GM23338 (cell line): ENCODE results near the gene TM6SF1. TPM values are rescaled to one million over a fixed set of nuclear protein-coding genes. Genes with fewer than 3 reads are reported as not detected.
"Not testable (repeated sequence)": the region's sequence is repeated elsewhere in the genome, so short reads cannot be mapped to it uniquely, and the experiment has no call there.

Source experiments
- ATAC-seq: fragments of 200-7000 bp; cut with Tn5 transposase; 3 replicates; pipeline ENCODE4 v1.9.1; 2020
- DNase-seq: peaks from one replicate; pipeline ENCODE4 v3.0.0-alpha.2; 2015; ENCODE audit warnings: low spot score
- H2AFZ ChIP-seq: fragments of 200-600 bp; sonication (generic); 2 replicates; pipeline ENCODE4 v1.8.0; 2016; ENCODE audit warnings: antibody characterized with exemption, mild to moderate bottlenecking, moderate library complexity
- H3F3A ChIP-seq: fragments of 200-600 bp; sonication (generic); replicated peaks from 2 replicates; pipeline ENCODE4 v1.8.0; 2017; ENCODE audit warnings: antibody characterized with exemption, mixed run types, low read depth
- H3K27ac ChIP-seq: fragments of 200-600 bp; sonication (generic); 2 replicates; pipeline ENCODE4 v1.6.1; 2016; ENCODE audit warnings: low read depth
- H3K27me3 ChIP-seq: fragments of 200-600 bp; sonication (generic); 2 replicates; pipeline ENCODE4 v1.8.0; 2016; ENCODE audit warnings: mild to moderate bottlenecking, mixed run types, moderate library complexity; ENCODE audit not compliant: insufficient read depth
- H3K36me3 ChIP-seq: fragments of 200-600 bp; sonication (generic); 2 replicates; pipeline ENCODE4 v1.8.0; 2016; ENCODE audit warnings: mild to moderate bottlenecking; ENCODE audit not compliant: insufficient read depth
- H3K4me1 ChIP-seq: fragments of 200-600 bp; sonication (generic); 2 replicates; pipeline ENCODE4 v1.8.0; 2016; ENCODE audit warnings: mild to moderate bottlenecking, moderate library complexity; ENCODE audit not compliant: insufficient read depth
- H3K4me2 ChIP-seq: fragments of 200-600 bp; sonication (generic); 2 replicates; pipeline ENCODE4 v1.7.1; 2017; ENCODE audit warnings: mixed run types
- H3K4me3 ChIP-seq: fragments of 200-600 bp; sonication (generic); 2 replicates; pipeline ENCODE4 v1.6.1; 2016; ENCODE audit warnings: mixed run types
- H3K79me2 ChIP-seq: fragments of 200-600 bp; sonication (generic); replicated peaks from 2 replicates; pipeline ENCODE4 v1.8.0; 2017; ENCODE audit warnings: mild to moderate bottlenecking; ENCODE audit not compliant: insufficient read depth
- H3K9me2 ChIP-seq: fragments of 200-600 bp; sonication (generic); 2 replicates; pipeline ENCODE4 v1.8.0; 2017; ENCODE audit not compliant: insufficient read depth
- H4K20me1 ChIP-seq: fragments of 200-600 bp; sonication (generic); replicated peaks from 2 replicates; pipeline ENCODE4 v1.8.0; 2017; ENCODE audit warnings: mild to moderate bottlenecking; ENCODE audit not compliant: insufficient read depth
- H3K27ac Mint-ChIP-seq: 2 replicates; pipeline ENCODE4 v1.8.0; 2020; ENCODE audit warnings: inconsistent platforms, mild to moderate bottlenecking, moderate library complexity, mixed read lengths
- H3K27me3 Mint-ChIP-seq: 3 replicates; pipeline ENCODE4 v1.8.0; 2022; ENCODE audit warnings: low read depth, mild to moderate bottlenecking, moderate library complexity, mixed read lengths, inconsistent platforms; ENCODE audit not compliant: insufficient read depth, poor library complexity
- H3K36me3 Mint-ChIP-seq: 3 replicates; pipeline ENCODE4 v1.8.0; 2021; ENCODE audit warnings: low read depth, mild to moderate bottlenecking, inconsistent platforms, moderate library complexity, mixed read lengths
- H3K4me1 Mint-ChIP-seq: 3 replicates; pipeline ENCODE4 v1.8.0; 2020; ENCODE audit warnings: mild to moderate bottlenecking, inconsistent platforms, mixed read lengths
- H3K4me3 Mint-ChIP-seq: 3 replicates; pipeline ENCODE4 v1.8.0; 2021; ENCODE audit warnings: moderate library complexity, mild to moderate bottlenecking, inconsistent platforms, mixed read lengths
- H3K9me3 Mint-ChIP-seq: 3 replicates; pipeline ENCODE4 v1.8.0; 2020; ENCODE audit warnings: moderate library complexity, mild to moderate bottlenecking, inconsistent platforms, mixed read lengths
- CREB1 ChIP-seq: fragments of 250-450 bp; sonication (Bioruptor Pico); IDR thresholded peaks from 2 replicates; pipeline ENCODE4 v1.5.0; 2020; ENCODE audit warnings: low read depth, mild to moderate bottlenecking, moderate library complexity
- CTCF ChIP-seq, 2 experiments: fragments of 200-600 bp in 1 of 2; sonication (generic) in 1 of 2; conservative IDR thresholded peaks; 2 replicates each; pipeline versions ENCODE4 v1.5.1 to v1.6.1; 2016 to 2017; ENCODE audit warnings: antibody characterized with exemption in 2 of 2, low read depth in 2 of 2, mild to moderate bottlenecking in 2 of 2, moderate library complexity in 1 of 2
- ETS1 ChIP-seq: IDR thresholded peaks from 2 replicates; pipeline ENCODE4 v1.6.1; 2016; ENCODE audit warnings: antibody characterized with exemption
- JUNB ChIP-seq: IDR thresholded peaks from one replicate; pipeline ENCODE4 v1.6.1; 2016; ENCODE audit warnings: antibody characterized with exemption; ENCODE audit not compliant: unreplicated experiment
- NANOG ChIP-seq: IDR thresholded peaks from 2 replicates; pipeline ENCODE4 v1.6.1; 2016; ENCODE audit warnings: antibody characterized with exemption, borderline replicate concordance
- POLR2AphosphoS5 ChIP-seq: IDR thresholded peaks from 2 replicates; pipeline ENCODE4 v1.6.1; 2016; ENCODE audit warnings: antibody characterized with exemption, low read depth
- ZNF331 ChIP-seq: fragments of 250-450 bp; sonication (Bioruptor Pico); IDR thresholded peaks from 2 replicates; pipeline ENCODE4 v1.5.0; 2020; ENCODE audit warnings: low read depth, mild to moderate bottlenecking, moderate library complexity
- polyA plus RNA-seq: library from polyadenylated mRNA; unstranded; fragments of >200 nt; fragmentation: Nextera tagmentation; extraction: Ambion mirVana; gene quantifications from 2 replicates; pipeline ENCODE4 v1.2.1, GENCODE V29; 2016
- total RNA-seq: library from RNA; depleted of rRNA; stranded (reverse); fragments of >200 nt; shearing (Covaris generic); gene quantifications from 2 replicates; pipeline ENCODE4 v1.2.3, GENCODE V29; 2014

TM6SF1 gene
- total and polyA plus RNA-seq, 2 experiments from 2014 or later: 0.80 to 1.5 TPM

- ATAC-seq (no peak), DNase-seq (no peak)
- Histone ChIP-seq H3K27me3 (no peaks in the 10 kb centered on the region), H3K36me3 (no peaks in the 10 kb centered on the region), H3K27ac (peak overlapping the region; percentile 80; the same call in 1 of the 2 replicates), H3K79me2 (peaks cover 34% of the 10 kb centered on the region), H4K20me1 (peaks cover 13% of the 10 kb centered on the region), H3K4me3 (no peak overlapping the region), H3K4me1 (peaks cover 29% of the 10 kb centered on the region), H2AFZ (peak overlapping the region; percentile 96), H3F3A (no peaks in the 10 kb centered on the region; the same call in 1 of the 2 replicates), H3K9me2 (no peaks in the 10 kb centered on the region), H3K4me2 (peak overlapping the region; percentile 82; the same call in 1 of the 2 replicates)
- Mint-ChIP-seq H3K9me3 (peaks cover 18% of the 10 kb centered on the region), H3K36me3 (peaks cover 7% of the 10 kb centered on the region), H3K4me1 (peaks cover 17% of the 10 kb centered on the region), H3K27ac (peak overlapping the region; percentile 42; the same call in 1 of the 2 replicates), H3K4me3 (no peak overlapping the region; the same call in none of the 3 replicates), H3K27me3 (peaks cover 5% of the 10 kb centered on the region)
- TF ChIP-seq JUNB (no peak), NANOG (no peak), ETS1 (no peak), CTCF (conservative IDR thresholded peaks at IDR 0.05; ENCODE audit: low read depth in 2 of 2) (no peak), CREB1 (CRISPR knock-in tag) (no peak)
Measured at GRCh38 chr15:83068054-83068453, 39.4 kb upstream of the TM6SF1 start.

- not testable (repeated sequence) for H3K4me3 Mint-ChIP-seq, H3K4me3 ChIP-seq, H3K4me2 ChIP-seq, ATAC-seq, H4K20me1 ChIP-seq, H3K27me3 Mint-ChIP-seq, H3K27ac ChIP-seq, H3K36me3 ChIP-seq, H3K27me3 ChIP-seq, H3K27ac Mint-ChIP-seq, H3K9me2 ChIP-seq, H3F3A ChIP-seq
- Mint-ChIP-seq H3K4me1 (peaks cover 17% of the 10 kb centered on the region), H3K36me3 (peaks cover 13% of the 10 kb centered on the region), H3K9me3 (peaks cover 27% of the 10 kb centered on the region)
- peak; percentile 53 for DNase-seq
- H3K4me1 ChIP-seq: peaks cover 17% of the 10 kb centered on the region
- peaks cover 23% of the 10 kb centered on the region for H3K79me2 ChIP-seq
- H2AFZ ChIP-seq: peak overlapping the region; percentile 59; the same call in 1 of the 2 replicates
Measured at GRCh38 chr15:83069211-83069642, 38.2 kb upstream of the TM6SF1 start.

- H4K20me1 ChIP-seq: no peaks in the 10 kb centered on the region
- H3K4me3 ChIP-seq: no peak overlapping the region
- no peaks in the 10 kb centered on the region for H3F3A ChIP-seq
- no peaks in the 10 kb centered on the region for H3K79me2 ChIP-seq
- no peaks in the 10 kb centered on the region for H3K36me3 ChIP-seq
- H3K27ac ChIP-seq: no peak overlapping the region
- H3K27me3 Mint-ChIP-seq: peaks cover 3% of the 10 kb centered on the region
- H3K4me1 Mint-ChIP-seq: peaks cover 3% of the 10 kb centered on the region; the same call in 1 of the 3 replicates
- H2AFZ ChIP-seq: no peak overlapping the region
- no peak overlapping the region for H3K4me3 Mint-ChIP-seq
- DNase-seq (no peak), ATAC-seq (no peak)
- peaks cover 14% of the 10 kb centered on the region for H3K36me3 Mint-ChIP-seq
- no peaks in the 10 kb centered on the region for H3K4me1 ChIP-seq
- TF ChIP-seq CTCF (conservative IDR thresholded peaks at IDR 0.05; ENCODE audit: low read depth in 2 of 2) (no peak), ZNF331 (CRISPR knock-in tag) (no peak), POLR2AphosphoS5 (no peak), CREB1 (CRISPR knock-in tag) (no peak)
- H3K9me3 Mint-ChIP-seq: peaks cover 24% of the 10 kb centered on the region
- H3K4me2 ChIP-seq: no peak overlapping the region
- H3K27me3 ChIP-seq: no peaks in the 10 kb centered on the region
- H3K27ac Mint-ChIP-seq: no peak overlapping the region
- H3K9me2 ChIP-seq: no peaks in the 10 kb centered on the region
Measured at GRCh38 chr15:83077491-83078230, 29.8 kb upstream of the TM6SF1 start.
